Testis (tissue), 3 donors: Measurements from ENCODE around the gene DLG5. TPM values are rescaled to one million over a fixed set of nuclear protein-coding genes. Genes with fewer than 3 reads are reported as not detected.
"Not testable (repeated sequence)": the region's sequence is repeated elsewhere in the genome, so short reads cannot be mapped to it uniquely, and the experiment has no call there.

ENCODE experiments used
- DNase-seq: peaks from one replicate; pipeline ENCODE4 v3.0.0-alpha.2; 2019
- H3K27ac ChIP-seq, 2 donors: fragments of 200-600 bp; sonication (generic); one replicate each; pipeline ENCODE4 v1.5.1; 2019
- H3K27me3 ChIP-seq: fragments of 200-600 bp; sonication (generic); one replicate; pipeline ENCODE4 v1.5.1; 2019
- H3K36me3 ChIP-seq: fragments of 200-600 bp; sonication (generic); one replicate; pipeline ENCODE4 v1.5.1; 2017; ENCODE audit warnings: low read depth; ENCODE audit errors: missing control alignments
- H3K4me1 ChIP-seq: fragments of 200-600 bp; sonication (generic); one replicate; pipeline ENCODE4 v1.5.1; 2019
- H3K4me3 ChIP-seq, 2 donors: fragments of 200-600 bp; sonication (generic); one replicate each; pipeline ENCODE4 v1.5.1; 2017 to 2019
- H3K9me3 ChIP-seq: fragments of 200-600 bp; sonication (generic); one replicate; pipeline ENCODE4 v1.5.1; 2017
- POLR2A ChIP-seq: fragments of 450-650 bp; IDR thresholded peaks from one replicate; pipeline ENCODE4 v1.6.1; 2017; ENCODE audit warnings: antibody characterized with exemption, mild to moderate bottlenecking, moderate library complexity
- WGBS, 2 donors: methylation state at CpG; one replicate each; pipeline ENCODE4 v1.1.5; 2018; 5-methylcytosine and 5-hydroxymethylcytosine counted together
- intact Hi-C: fragments of 100-400 bp; cut with DNase I; formaldehyde crosslinking; loops from one replicate; pipeline ENCODE4 v1.15.1; 2023; ENCODE audit warnings: low total_unique reads
- polyA plus RNA-seq: library from polyadenylated mRNA; stranded (reverse); fragments of 350-450 nt; fragmentation: Illumina TruSeq; extraction: RNeasy Lipid Tissue Mini Kit (QIAGEN cat#74804); gene quantifications from one replicate; pipeline ENCODE4 v1.2.3, GENCODE V29; 2014; ENCODE audit warnings: low read depth, low replicate concordance; ENCODE audit not compliant: insufficient read depth
- total RNA-seq, 2 donors: library from RNA; depleted of rRNA; stranded (reverse); fragments of >200 nt; gene quantifications; one replicate each; pipeline ENCODE4 v1.2.3, GENCODE V29; 2016
- TF ChIP-seq, protein P1 (sequence below), 3 experiments: fragments of 450-650 bp in 2 of 3; fragments of 200-600 bp in 1 of 3; sonication (generic) in 1 of 3; IDR thresholded peaks; one replicate each; pipeline ENCODE4 v1.5.1; 2016 to 2019; ENCODE audit warnings: antibody characterized with exemption in 3 of 3, mild to moderate bottlenecking in 2 of 3, moderate library complexity in 1 of 3

The DLG5 gene
- total and polyA plus RNA-seq, 3 donors from 2014 or later, result 26.9 to 54.8 (median 50.1) TPM

DNA sequence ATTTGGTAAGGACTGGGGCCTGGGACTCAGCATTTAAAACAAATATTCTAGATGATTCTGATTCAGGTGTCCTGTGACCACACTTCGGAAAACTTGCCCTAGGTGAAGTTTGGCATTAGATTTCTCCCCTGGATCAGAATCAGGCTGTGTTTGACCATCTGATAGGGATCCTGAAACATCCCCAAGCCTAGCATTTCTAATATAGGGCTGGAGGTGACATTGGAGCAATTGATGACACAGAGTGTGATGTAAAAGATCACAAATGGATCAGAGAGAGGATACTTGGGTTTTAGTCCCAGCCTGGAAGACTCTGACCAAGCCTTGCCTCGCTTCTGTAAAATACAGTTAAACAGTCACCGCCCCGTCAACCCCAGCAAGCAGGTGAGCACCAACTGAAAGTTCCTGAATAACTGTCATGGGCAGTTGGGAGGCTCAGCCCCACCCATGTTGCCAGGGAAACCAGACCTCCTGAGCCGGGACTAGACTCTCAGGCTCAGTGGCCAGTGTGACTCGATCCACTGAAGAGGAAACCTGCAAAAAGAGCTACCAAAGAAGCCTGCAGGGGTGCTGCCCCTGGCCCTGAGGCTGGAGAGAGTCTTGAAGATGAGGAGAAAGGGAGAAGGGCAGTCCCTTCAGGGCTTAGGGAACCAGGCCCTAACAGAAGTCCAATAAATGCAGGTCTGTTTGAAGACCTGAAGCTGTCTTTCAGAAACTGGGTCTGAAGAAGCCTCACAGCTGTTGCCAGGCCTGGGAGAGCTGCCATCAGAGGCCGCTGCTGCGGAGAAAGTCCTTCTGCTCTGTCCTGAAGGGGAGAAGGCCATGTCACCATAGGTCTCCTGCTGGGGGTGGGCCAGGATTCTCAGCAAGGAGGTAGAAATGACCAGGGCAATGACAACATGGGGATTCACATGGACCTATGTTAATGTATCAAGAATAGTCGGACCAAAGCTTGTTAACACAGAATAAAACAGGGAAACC lies 162.8 kb downstream of the DLG5 start:
- no peak for DNase-seq
- WGBS, 2 donors, result 80 to 82% methylated on average over 9 of the region's 9 CpGs
- TF ChIP-seq POLR2A, result no peak
- TF ChIP-seq, protein P1, sequence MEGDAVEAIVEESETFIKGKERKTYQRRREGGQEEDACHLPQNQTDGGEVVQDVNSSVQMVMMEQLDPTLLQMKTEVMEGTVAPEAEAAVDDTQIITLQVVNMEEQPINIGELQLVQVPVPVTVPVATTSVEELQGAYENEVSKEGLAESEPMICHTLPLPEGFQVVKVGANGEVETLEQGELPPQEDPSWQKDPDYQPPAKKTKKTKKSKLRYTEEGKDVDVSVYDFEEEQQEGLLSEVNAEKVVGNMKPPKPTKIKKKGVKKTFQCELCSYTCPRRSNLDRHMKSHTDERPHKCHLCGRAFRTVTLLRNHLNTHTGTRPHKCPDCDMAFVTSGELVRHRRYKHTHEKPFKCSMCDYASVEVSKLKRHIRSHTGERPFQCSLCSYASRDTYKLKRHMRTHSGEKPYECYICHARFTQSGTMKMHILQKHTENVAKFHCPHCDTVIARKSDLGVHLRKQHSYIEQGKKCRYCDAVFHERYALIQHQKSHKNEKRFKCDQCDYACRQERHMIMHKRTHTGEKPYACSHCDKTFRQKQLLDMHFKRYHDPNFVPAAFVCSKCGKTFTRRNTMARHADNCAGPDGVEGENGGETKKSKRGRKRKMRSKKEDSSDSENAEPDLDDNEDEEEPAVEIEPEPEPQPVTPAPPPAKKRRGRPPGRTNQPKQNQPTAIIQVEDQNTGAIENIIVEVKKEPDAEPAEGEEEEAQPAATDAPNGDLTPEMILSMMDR (IDR thresholded peaks at IDR 0.05), result no peak
- no peaks in the 10 kb centered on the region for H3K4me1 ChIP-seq
- no peaks in the 10 kb centered on the region for H3K27me3 ChIP-seq
- intact Hi-C loops, result no loop called here
- no peaks in the 10 kb centered on the region for H3K36me3 ChIP-seq
- H3K27ac ChIP-seq, result no peak overlapping the region
- no peak overlapping the region for H3K4me3 ChIP-seq
- no peaks in the 10 kb centered on the region for H3K9me3 ChIP-seq

DNA sequence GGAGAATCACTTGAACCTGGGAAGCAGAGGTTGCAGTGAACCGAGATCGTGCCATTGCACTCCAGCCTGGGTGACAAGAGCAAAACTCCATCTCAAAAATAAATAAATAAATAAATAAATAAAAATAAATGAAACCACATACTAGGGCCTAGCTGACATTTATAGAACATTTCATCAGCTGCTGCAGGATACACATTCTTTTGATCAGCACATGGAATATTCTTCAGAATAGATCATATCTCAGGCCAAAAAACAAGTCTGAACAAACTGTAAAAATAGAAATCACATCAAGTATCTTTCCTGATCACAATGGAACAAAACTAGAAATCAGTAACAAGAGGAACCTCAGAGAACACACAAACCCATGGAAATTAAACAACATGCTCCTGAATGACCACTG lies 168.1 kb downstream of the DLG5 start:
- H3K27me3 ChIP-seq, H3K36me3 ChIP-seq, H3K9me3 ChIP-seq, H3K4me3 ChIP-seq, DNase-seq, intact Hi-C loops, H3K27ac ChIP-seq, H3K4me1 ChIP-seq: not testable (repeated sequence)
- 91 to 96% methylated on average over 2 of the region's 2 CpGs for WGBS, 2 donors

DNA sequence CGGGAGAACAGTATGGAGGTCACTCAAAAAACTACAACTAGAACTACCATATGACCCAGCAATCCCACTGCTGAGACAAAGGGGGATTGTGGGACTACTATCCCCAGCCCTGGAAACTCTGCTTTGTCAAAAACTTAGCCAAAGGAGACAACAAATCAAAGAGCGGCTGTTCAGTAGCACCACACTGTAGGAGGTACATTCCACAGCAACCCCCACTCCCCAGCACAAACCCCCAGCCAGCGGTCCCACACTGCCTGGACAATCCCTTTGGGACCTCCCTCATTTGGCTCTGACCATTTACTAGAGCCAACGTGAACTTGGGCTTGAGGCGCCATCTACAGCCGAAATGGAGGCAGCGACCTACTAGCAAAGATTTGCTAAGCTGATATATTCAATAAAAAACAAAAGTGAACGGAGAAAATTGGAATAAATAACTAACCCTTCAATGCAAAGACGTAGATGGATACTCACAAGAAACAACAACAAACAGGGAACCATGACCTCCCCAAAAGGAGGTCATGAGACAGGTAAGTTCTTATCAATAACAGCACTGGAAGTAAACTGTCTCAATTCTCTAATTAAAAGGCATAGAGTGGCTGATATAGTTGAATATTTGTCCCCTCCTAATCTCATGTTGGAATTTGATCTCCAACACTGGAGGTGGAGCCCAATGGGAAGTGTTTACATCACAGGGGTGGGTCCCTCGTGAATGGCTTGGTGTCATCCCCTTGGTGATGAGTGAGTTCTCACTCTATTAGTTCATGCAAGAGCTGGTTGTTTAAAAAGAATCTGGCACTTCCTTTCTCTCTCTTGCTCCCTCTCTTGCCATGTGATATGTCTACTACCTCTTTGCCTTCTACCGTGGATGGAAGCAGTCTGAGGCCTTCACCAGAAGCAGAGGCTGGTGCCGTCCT lies 170.0 kb downstream of the DLG5 start:
- peak; percentile 58 for DNase-seq
- intact Hi-C loops, result no loop called here
- no peaks in the 10 kb centered on the region for H3K36me3 ChIP-seq
- H3K4me1 ChIP-seq, result no peaks in the 10 kb centered on the region
- H3K4me3 ChIP-seq, result no peak overlapping the region
- TF ChIP-seq POLR2A, result no peak
- TF ChIP-seq, protein P1 (IDR thresholded peaks at IDR 0.05), result peak in 2 of 3 experiments; percentile 5 to 34
- no peaks in the 10 kb centered on the region for H3K9me3 ChIP-seq
- no peaks in the 10 kb centered on the region for H3K27me3 ChIP-seq
- no peak overlapping the region for H3K27ac ChIP-seq
- 40 to 43% methylated on average over 12 of the region's 12 CpGs for WGBS, 2 donors

GRCh38 chr10:77746047-77746707 lies 180.4 kb downstream of the DLG5 start:
- Histone ChIP-seq H3K9me3 (no peaks in the 10 kb centered on the region), H3K4me1 (no peaks in the 10 kb centered on the region), H3K36me3 (no peaks in the 10 kb centered on the region), H3K27ac (no peak overlapping the region), H3K4me3 (no peak overlapping the region), H3K27me3 (no peaks in the 10 kb centered on the region)
- intact Hi-C loops, result no loop called here
- TF ChIP-seq, protein P1 (IDR thresholded peaks at IDR 0.05), result no peak
- TF ChIP-seq POLR2A, result no peak
- 70 to 76% methylated on average over 13 of the region's 13 CpGs for WGBS, 2 donors
- DNase-seq, result no peak
